GM23338 (cell line): ENCODE data around the gene KIAA0232. TPM values are rescaled to one million over a fixed set of nuclear protein-coding genes. Genes with fewer than 3 reads are reported as not detected.

Experiments used
- ATAC-seq: fragments of 200-7000 bp; cut with Tn5 transposase; 3 replicates; pipeline ENCODE4 v1.9.1; 2020
- DNase-seq: peaks from one replicate; pipeline ENCODE4 v3.0.0-alpha.2; 2015; ENCODE audit warnings: low spot score
- H2AFZ ChIP-seq: fragments of 200-600 bp; sonication (generic); 2 replicates; pipeline ENCODE4 v1.8.0; 2016; ENCODE audit warnings: antibody characterized with exemption, mild to moderate bottlenecking, moderate library complexity
- H3F3A ChIP-seq: fragments of 200-600 bp; sonication (generic); replicated peaks from 2 replicates; pipeline ENCODE4 v1.8.0; 2017; ENCODE audit warnings: antibody characterized with exemption, mixed run types, low read depth
- H3K27ac ChIP-seq: fragments of 200-600 bp; sonication (generic); 2 replicates; pipeline ENCODE4 v1.6.1; 2016; ENCODE audit warnings: low read depth
- H3K27me3 ChIP-seq: fragments of 200-600 bp; sonication (generic); 2 replicates; pipeline ENCODE4 v1.8.0; 2016; ENCODE audit warnings: mild to moderate bottlenecking, mixed run types, moderate library complexity; ENCODE audit not compliant: insufficient read depth
- H3K36me3 ChIP-seq: fragments of 200-600 bp; sonication (generic); 2 replicates; pipeline ENCODE4 v1.8.0; 2016; ENCODE audit warnings: mild to moderate bottlenecking; ENCODE audit not compliant: insufficient read depth
- H3K4me1 ChIP-seq: fragments of 200-600 bp; sonication (generic); 2 replicates; pipeline ENCODE4 v1.8.0; 2016; ENCODE audit warnings: mild to moderate bottlenecking, moderate library complexity; ENCODE audit not compliant: insufficient read depth
- H3K4me2 ChIP-seq: fragments of 200-600 bp; sonication (generic); 2 replicates; pipeline ENCODE4 v1.7.1; 2017; ENCODE audit warnings: mixed run types
- H3K4me3 ChIP-seq: fragments of 200-600 bp; sonication (generic); 2 replicates; pipeline ENCODE4 v1.6.1; 2016; ENCODE audit warnings: mixed run types
- H3K79me2 ChIP-seq: fragments of 200-600 bp; sonication (generic); replicated peaks from 2 replicates; pipeline ENCODE4 v1.8.0; 2017; ENCODE audit warnings: mild to moderate bottlenecking; ENCODE audit not compliant: insufficient read depth
- H3K9me2 ChIP-seq: fragments of 200-600 bp; sonication (generic); 2 replicates; pipeline ENCODE4 v1.8.0; 2017; ENCODE audit not compliant: insufficient read depth
- H4K20me1 ChIP-seq: fragments of 200-600 bp; sonication (generic); replicated peaks from 2 replicates; pipeline ENCODE4 v1.8.0; 2017; ENCODE audit warnings: mild to moderate bottlenecking; ENCODE audit not compliant: insufficient read depth
- H3K27ac Mint-ChIP-seq: 2 replicates; pipeline ENCODE4 v1.8.0; 2020; ENCODE audit warnings: inconsistent platforms, mild to moderate bottlenecking, moderate library complexity, mixed read lengths
- H3K27me3 Mint-ChIP-seq: 3 replicates; pipeline ENCODE4 v1.8.0; 2022; ENCODE audit warnings: low read depth, mild to moderate bottlenecking, moderate library complexity, mixed read lengths, inconsistent platforms; ENCODE audit not compliant: insufficient read depth, poor library complexity
- H3K36me3 Mint-ChIP-seq: 3 replicates; pipeline ENCODE4 v1.8.0; 2021; ENCODE audit warnings: low read depth, mild to moderate bottlenecking, inconsistent platforms, moderate library complexity, mixed read lengths
- H3K4me1 Mint-ChIP-seq: 3 replicates; pipeline ENCODE4 v1.8.0; 2020; ENCODE audit warnings: mild to moderate bottlenecking, inconsistent platforms, mixed read lengths
- H3K4me3 Mint-ChIP-seq: 3 replicates; pipeline ENCODE4 v1.8.0; 2021; ENCODE audit warnings: moderate library complexity, mild to moderate bottlenecking, inconsistent platforms, mixed read lengths
- H3K9me3 Mint-ChIP-seq: 3 replicates; pipeline ENCODE4 v1.8.0; 2020; ENCODE audit warnings: moderate library complexity, mild to moderate bottlenecking, inconsistent platforms, mixed read lengths
- CREB1 ChIP-seq: fragments of 250-450 bp; sonication (Bioruptor Pico); IDR thresholded peaks from 2 replicates; pipeline ENCODE4 v1.5.0; 2020; ENCODE audit warnings: low read depth, mild to moderate bottlenecking, moderate library complexity
- ETS1 ChIP-seq: IDR thresholded peaks from 2 replicates; pipeline ENCODE4 v1.6.1; 2016; ENCODE audit warnings: antibody characterized with exemption
- EZH2 ChIP-seq: fragments of 200-600 bp; sonication (generic); IDR thresholded peaks from one replicate; pipeline ENCODE4 v1.8.0; 2017; ENCODE audit warnings: antibody characterized with exemption, mild to moderate bottlenecking, low read depth; ENCODE audit not compliant: unreplicated experiment
- EZH2phosphoT487 ChIP-seq: fragments of 200-600 bp; sonication (generic); IDR thresholded peaks from one replicate; pipeline ENCODE4 v1.8.1; 2018; ENCODE audit warnings: antibody characterized with exemption; ENCODE audit not compliant: unreplicated experiment
- POLR2AphosphoS5 ChIP-seq: IDR thresholded peaks from 2 replicates; pipeline ENCODE4 v1.6.1; 2016; ENCODE audit warnings: antibody characterized with exemption, low read depth
- STAT1 ChIP-seq: IDR thresholded peaks from one replicate; pipeline ENCODE4 v1.6.1; 2016; ENCODE audit warnings: antibody characterized with exemption; ENCODE audit not compliant: unreplicated experiment
- ZNF114 ChIP-seq: fragments of 250-450 bp; sonication (Bioruptor Pico); IDR thresholded peaks from 2 replicates; pipeline ENCODE4 v1.5.0; 2020; ENCODE audit warnings: mild to moderate bottlenecking, moderate library complexity
- ZNF462 ChIP-seq: fragments of 250-450 bp; sonication (Bioruptor Pico); IDR thresholded peaks from 2 replicates; pipeline ENCODE4 v1.5.0; 2020; ENCODE audit warnings: mild to moderate bottlenecking, moderate library complexity
- polyA plus RNA-seq: library from polyadenylated mRNA; unstranded; fragments of >200 nt; fragmentation: Nextera tagmentation; extraction: Ambion mirVana; gene quantifications from 2 replicates; pipeline ENCODE4 v1.2.1, GENCODE V29; 2016
- total RNA-seq: library from RNA; depleted of rRNA; stranded (reverse); fragments of >200 nt; shearing (Covaris generic); gene quantifications from 2 replicates; pipeline ENCODE4 v1.2.3, GENCODE V29; 2014
- TF ChIP-seq, protein P1 (sequence below): IDR thresholded peaks from one replicate; pipeline ENCODE4 v1.6.1; 2018; ENCODE audit warnings: antibody characterized with exemption; ENCODE audit not compliant: unreplicated experiment

KIAA0232 gene
- total and polyA plus RNA-seq, 2 experiments from 2014 or later = 14.3 to 34.9 TPM

DNA sequence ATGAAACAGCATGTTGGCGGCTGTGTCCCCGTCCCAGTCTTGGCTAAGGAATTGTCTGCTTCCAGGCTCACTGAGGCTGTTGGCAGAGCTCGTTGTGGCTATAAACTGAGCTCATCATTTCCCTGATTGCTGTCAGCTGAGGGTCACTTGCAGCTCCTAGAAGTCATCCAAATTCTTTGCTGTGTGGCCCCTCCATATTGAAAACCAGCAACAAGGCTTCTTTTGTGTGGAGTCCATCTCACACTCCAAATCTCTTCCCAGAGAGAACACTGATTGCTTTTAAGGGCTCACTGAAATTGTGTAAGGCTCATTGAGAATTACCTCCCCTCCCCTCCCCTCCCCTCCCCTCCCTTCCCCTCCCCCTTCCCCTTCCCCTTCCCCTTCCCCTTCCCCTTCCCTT is 150.4 kb downstream of the KIAA0232 start:
- peaks cover 15% of the 10 kb centered on the region for H3K36me3 Mint-ChIP-seq
- H3K4me3 Mint-ChIP-seq = no peak overlapping the region
- no peak overlapping the region for H2AFZ ChIP-seq

More for the DNA sequence above, 150.4 kb downstream of the KIAA0232 start:
- Mint-ChIP-seq H3K27me3 (peaks cover 10% of the 10 kb centered on the region), H3K27ac (no peak overlapping the region), H3K9me3 (no peaks in the 10 kb centered on the region), H3K4me1 (peaks cover 20% of the 10 kb centered on the region)
- H3K27me3 ChIP-seq = no peaks in the 10 kb centered on the region
- H3K79me2 ChIP-seq = peaks cover 59% of the 10 kb centered on the region
- no peaks in the 10 kb centered on the region; the same call in none of the 2 replicates for H4K20me1 ChIP-seq
- no peaks in the 10 kb centered on the region for H3K36me3 ChIP-seq
- TF ChIP-seq EZH2 (no peak), POLR2AphosphoS5 (no peak), STAT1 (no peak), ZNF462 (CRISPR knock-in tag) (no peak), ETS1 (no peak), EZH2phosphoT487 (no peak), ZNF114 (CRISPR knock-in tag) (no peak), CREB1 (no peak)
- TF ChIP-seq, protein P1, sequence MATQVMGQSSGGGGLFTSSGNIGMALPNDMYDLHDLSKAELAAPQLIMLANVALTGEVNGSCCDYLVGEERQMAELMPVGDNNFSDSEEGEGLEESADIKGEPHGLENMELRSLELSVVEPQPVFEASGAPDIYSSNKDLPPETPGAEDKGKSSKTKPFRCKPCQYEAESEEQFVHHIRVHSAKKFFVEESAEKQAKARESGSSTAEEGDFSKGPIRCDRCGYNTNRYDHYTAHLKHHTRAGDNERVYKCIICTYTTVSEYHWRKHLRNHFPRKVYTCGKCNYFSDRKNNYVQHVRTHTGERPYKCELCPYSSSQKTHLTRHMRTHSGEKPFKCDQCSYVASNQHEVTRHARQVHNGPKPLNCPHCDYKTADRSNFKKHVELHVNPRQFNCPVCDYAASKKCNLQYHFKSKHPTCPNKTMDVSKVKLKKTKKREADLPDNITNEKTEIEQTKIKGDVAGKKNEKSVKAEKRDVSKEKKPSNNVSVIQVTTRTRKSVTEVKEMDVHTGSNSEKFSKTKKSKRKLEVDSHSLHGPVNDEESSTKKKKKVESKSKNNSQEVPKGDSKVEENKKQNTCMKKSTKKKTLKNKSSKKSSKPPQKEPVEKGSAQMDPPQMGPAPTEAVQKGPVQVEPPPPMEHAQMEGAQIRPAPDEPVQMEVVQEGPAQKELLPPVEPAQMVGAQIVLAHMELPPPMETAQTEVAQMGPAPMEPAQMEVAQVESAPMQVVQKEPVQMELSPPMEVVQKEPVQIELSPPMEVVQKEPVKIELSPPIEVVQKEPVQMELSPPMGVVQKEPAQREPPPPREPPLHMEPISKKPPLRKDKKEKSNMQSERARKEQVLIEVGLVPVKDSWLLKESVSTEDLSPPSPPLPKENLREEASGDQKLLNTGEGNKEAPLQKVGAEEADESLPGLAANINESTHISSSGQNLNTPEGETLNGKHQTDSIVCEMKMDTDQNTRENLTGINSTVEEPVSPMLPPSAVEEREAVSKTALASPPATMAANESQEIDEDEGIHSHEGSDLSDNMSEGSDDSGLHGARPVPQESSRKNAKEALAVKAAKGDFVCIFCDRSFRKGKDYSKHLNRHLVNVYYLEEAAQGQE = no peak
- no peak for ATAC-seq
- H3K9me2 ChIP-seq = no peaks in the 10 kb centered on the region
- no peak overlapping the region for H3K4me3 ChIP-seq
- H3F3A ChIP-seq = no peaks in the 10 kb centered on the region
- no peak overlapping the region for H3K27ac ChIP-seq
- no peak for DNase-seq
- H3K4me2 ChIP-seq = no peak overlapping the region
- no peaks in the 10 kb centered on the region for H3K4me1 ChIP-seq
